PC-9 (cell line): ENCODE data around the gene C20orf144. TPM values are rescaled to one million over a fixed set of nuclear protein-coding genes. Genes with fewer than 3 reads are reported as not detected.

ENCODE experiments used
- BruUV-seq: library from RNA; stranded (reverse); fragments of 400-500 nt; replicated peaks from 2 replicates; lab custom pipeline; 2021; lab: Mats Ljungman, UMichigan
- CTCF ChIA-PET: fragments of 300-600 bp; sonication (Branson Sonifier 250); formaldehyde crosslinking; loops from one replicate; lab custom pipeline; 2022; ENCODE audit warnings: antibody characterized with exemption; lab: Charles Lee
- POLR2A ChIA-PET: fragments of 300-600 bp; sonication (Branson Sonifier 250); formaldehyde crosslinking; loops from one replicate; lab custom pipeline; 2022; ENCODE audit warnings: antibody characterized with exemption; ENCODE audit not compliant: unreplicated experiment; lab: Charles Lee
- DNase-seq, 2 experiments: peaks; one replicate each; pipeline versions ENCODE4 v3.0.0 to v3.0.0-alpha.2; 2015 to 2022; ENCODE audit warnings: mixed read lengths in 1 of 2
- H2AFZ ChIP-seq: fragments of 200-600 bp; sonication (generic); 2 replicates; pipeline ENCODE4 v1.8.1; 2017; ENCODE audit warnings: antibody characterized with exemption
- H3F3A ChIP-seq: fragments of 200-600 bp; sonication (generic); 2 replicates; pipeline ENCODE4 v1.8.1; 2017; ENCODE audit warnings: antibody characterized with exemption, mild to moderate bottlenecking, low read depth; ENCODE audit not compliant: insufficient read depth
- H3K27ac ChIP-seq: fragments of 200-600 bp; sonication (generic); 2 replicates; pipeline ENCODE4 v1.6.1; 2016; ENCODE audit warnings: mixed run types
- H3K27me3 ChIP-seq: fragments of 200-600 bp; sonication (generic); 2 replicates; pipeline ENCODE4 v1.6.1; 2016; ENCODE audit warnings: low read depth, mixed run types; ENCODE audit not compliant: insufficient read depth
- H3K36me3 ChIP-seq: fragments of 200-600 bp; sonication (generic); 2 replicates; pipeline ENCODE4 v1.6.1; 2016; ENCODE audit warnings: low read depth, mixed run types
- H3K4me1 ChIP-seq: fragments of 200-600 bp; sonication (generic); replicated peaks from 2 replicates; pipeline ENCODE4 v1.6.1; 2016; ENCODE audit warnings: mixed run types; ENCODE audit not compliant: insufficient read depth
- H3K4me2 ChIP-seq: fragments of 200-600 bp; sonication (generic); 2 replicates; pipeline ENCODE4 v1.6.1; 2017; ENCODE audit warnings: mixed run types
- H3K4me3 ChIP-seq: fragments of 200-600 bp; sonication (generic); 2 replicates; pipeline ENCODE4 v1.6.1; 2016; ENCODE audit warnings: mixed run types
- H3K79me2 ChIP-seq: fragments of 200-600 bp; sonication (generic); 2 replicates; pipeline ENCODE4 v1.6.1; 2017; ENCODE audit warnings: low read depth, mixed run types
- H3K9me2 ChIP-seq: fragments of 200-600 bp; sonication (generic); 2 replicates; pipeline ENCODE4 v1.8.1; 2017; ENCODE audit warnings: mild to moderate bottlenecking; ENCODE audit not compliant: insufficient read depth
- H3K9me3 ChIP-seq: fragments of 200-600 bp; sonication (generic); 2 replicates; pipeline ENCODE4 v1.8.1; 2016; ENCODE audit warnings: low read depth; ENCODE audit not compliant: insufficient read depth
- H4K20me1 ChIP-seq: fragments of 200-600 bp; sonication (generic); 2 replicates; pipeline ENCODE4 v1.8.1; 2017; ENCODE audit not compliant: insufficient read depth
- CTCF ChIP-seq: fragments of 200-600 bp; sonication (generic); conservative IDR thresholded peaks from 2 replicates; pipeline ENCODE4 v1.6.1; 2017; ENCODE audit warnings: mixed run types, antibody characterized with exemption, mild to moderate bottlenecking, moderate library complexity
- EZH2 ChIP-seq: fragments of 200-600 bp; sonication (generic); IDR thresholded peaks from 2 replicates; pipeline ENCODE4 v1.8.0; 2017; ENCODE audit warnings: antibody characterized with exemption, low read depth
- intact Hi-C: fragments of 100-400 bp; cut with micrococcal nuclease; formaldehyde crosslinking; loops from one replicate; pipeline ENCODE4 v1.10.0; 2022; ENCODE audit not compliant: unreplicated experiment
- total RNA-seq: library from RNA; stranded (reverse); gene quantifications from 2 replicates; pipeline ENCODE4 v1.2.3, GENCODE V29; 2021

Gene C20orf144
- total RNA-seq, 1 experiment from 2014 or later, result 0.20 TPM

- no peak for TF ChIP-seq EZH2
- no peak for TF ChIP-seq CTCF
- Histone ChIP-seq H3K79me2 (no peaks in the 10 kb centered on the region; the same call in 1 of the 2 replicates), H3K27ac (no peak overlapping the region), H3K4me3 (no peak overlapping the region), H3K4me1 (peaks cover 24% of the 10 kb centered on the region), H3K36me3 (no peaks in the 10 kb centered on the region), H2AFZ (no peak overlapping the region), H4K20me1 (no peaks in the 10 kb centered on the region), H3K9me2 (no peaks in the 10 kb centered on the region), H3F3A (peaks cover 12% of the 10 kb centered on the region; the same call in 1 of the 2 replicates), H3K9me3 (no peaks in the 10 kb centered on the region), H3K4me2 (no peak overlapping the region), H3K27me3 (no peaks in the 10 kb centered on the region)
- no peak for DNase-seq
- ChIA-PET CTCF (interaction anchor here (0.6 kb wide), 1 partner anchor 257 kb away, joined by 4 read pairs; the partner anchor contains the start of gene CDK5RAP1), POLR2A (no interaction called here)
- BruUV-seq, result no TSS peak
- intact Hi-C loops, result no loop called here
Measured at GRCh38 chr20:33658929-33659328, 3.2 kb upstream of the C20orf144 start.

DNA sequence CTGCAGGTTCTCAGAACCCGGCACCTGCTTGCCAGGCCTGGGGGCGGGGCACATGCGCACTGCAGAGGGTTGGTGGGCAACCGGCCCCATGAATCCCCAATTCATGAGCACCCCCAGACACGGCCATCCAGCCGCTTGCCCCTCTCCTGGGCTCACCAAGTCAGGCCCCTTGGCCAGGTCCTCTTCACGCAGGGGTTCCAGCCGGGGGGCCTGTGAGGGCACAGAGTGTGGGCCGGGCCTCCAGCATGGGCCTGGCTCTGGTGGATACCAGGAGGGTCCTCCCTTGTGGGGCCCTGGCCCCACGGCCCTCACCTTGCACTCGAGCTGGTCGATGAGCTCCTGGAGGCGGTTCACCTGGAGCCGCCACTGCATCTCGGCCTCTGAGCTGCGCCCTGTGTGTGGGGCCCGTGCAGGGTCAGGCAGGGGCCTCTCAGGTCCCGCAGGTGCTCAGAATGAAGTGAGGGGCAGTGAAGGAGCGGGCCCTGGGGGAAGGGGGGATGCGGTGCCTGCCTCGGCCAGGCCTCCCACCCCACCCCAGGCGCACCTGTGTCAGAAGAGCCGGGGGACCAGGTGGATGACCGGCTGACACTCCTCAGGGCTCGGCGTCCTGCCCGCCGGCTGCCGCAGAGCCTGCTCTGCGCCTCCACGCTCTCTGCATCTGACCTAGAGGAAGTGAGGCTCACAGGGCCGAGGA lies 2.6 kb upstream of the C20orf144 start:
- no peak overlapping the region for H3K4me3 ChIP-seq
- H3F3A ChIP-seq, result peaks cover 12% of the 10 kb centered on the region; the same call in 1 of the 2 replicates
- no peak overlapping the region for H3K4me2 ChIP-seq
- intact Hi-C loops, result loop anchor here (10.0 kb wide), 1 partner anchor 335 kb away; the partner anchor contains the start of gene RALY
- H3K4me1 ChIP-seq, result peaks cover 24% of the 10 kb centered on the region
- H3K27me3 ChIP-seq, result no peaks in the 10 kb centered on the region
- no peaks in the 10 kb centered on the region; the same call in 1 of the 2 replicates for H3K79me2 ChIP-seq
- no TSS peak for BruUV-seq
- no peaks in the 10 kb centered on the region for H3K9me2 ChIP-seq
- H3K36me3 ChIP-seq, result no peaks in the 10 kb centered on the region
- POLR2A ChIA-PET, result no interaction called here
- H2AFZ ChIP-seq, result no peak overlapping the region
- no peaks in the 10 kb centered on the region for H3K9me3 ChIP-seq
- H3K27ac ChIP-seq, result no peak overlapping the region
- TF ChIP-seq CTCF (no peak), EZH2 (no peak)
- CTCF ChIA-PET, result interaction anchor here (0.6 kb wide), 1 partner anchor 258 kb away, joined by 4 read pairs; the partner anchor contains the start of gene CDK5RAP1
- H4K20me1 ChIP-seq, result no peaks in the 10 kb centered on the region
- no peak for DNase-seq

- no TSS peak for BruUV-seq
- Histone ChIP-seq H3K9me3 (no peaks in the 10 kb centered on the region), H3K4me3 (no peak overlapping the region), H3K9me2 (no peaks in the 10 kb centered on the region), H3K36me3 (no peaks in the 10 kb centered on the region), H3K4me1 (peaks cover 20% of the 10 kb centered on the region), H3F3A (peaks cover 14% of the 10 kb centered on the region; the same call in 1 of the 2 replicates), H4K20me1 (no peaks in the 10 kb centered on the region), H2AFZ (no peak overlapping the region), H3K27ac (no peak overlapping the region), H3K27me3 (no peaks in the 10 kb centered on the region), H3K4me2 (no peak overlapping the region), H3K79me2 (no peaks in the 10 kb centered on the region; the same call in 1 of the 2 replicates)
- POLR2A ChIA-PET, result no interaction called here
- intact Hi-C loops, result loop anchor here (10.0 kb wide), 1 partner anchor 335 kb away; the partner anchor contains the start of gene RALY
- CTCF ChIA-PET, result no interaction called here
- DNase-seq, result no peak
- no peak for TF ChIP-seq CTCF
- TF ChIP-seq EZH2, result no peak
Measured at GRCh38 chr20:33660035-33660684, 2.0 kb upstream of the C20orf144 start.
